ENCODE measurements around the gene MAP3K7. TPM values are rescaled to one million over a fixed set of nuclear protein-coding genes. Genes with fewer than 3 reads are reported as not detected.

MAP3K7 gene
- total RNA-seq, 4 donors from 2014 or later: 18.4 to 26.6 (median 22.6) TPM

DNA sequence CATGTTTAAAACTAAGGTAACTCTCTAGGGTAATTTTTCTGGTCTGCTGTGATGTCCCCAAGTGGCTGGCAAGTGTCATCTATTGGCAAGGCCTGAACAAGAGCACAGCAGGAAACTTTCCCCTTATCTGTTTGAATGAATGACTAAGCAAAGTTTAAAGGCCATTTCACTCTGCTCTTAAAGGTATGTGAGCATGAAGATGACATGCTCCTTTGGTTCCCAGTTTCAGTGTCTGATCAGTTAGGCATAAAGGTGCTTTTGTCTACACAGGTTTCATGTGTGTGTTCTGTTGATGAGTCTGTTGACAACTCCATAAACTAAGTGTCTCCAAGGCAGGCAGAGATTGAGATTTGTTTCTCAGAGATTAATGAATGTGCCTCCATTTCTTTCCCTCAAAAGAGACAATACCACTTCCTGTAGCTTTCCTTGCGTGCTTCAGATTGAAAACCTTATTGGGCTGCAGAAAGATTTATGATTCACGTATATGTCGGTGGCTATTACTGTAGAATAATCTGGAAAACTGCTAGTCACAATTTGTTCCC lies 83.9 kb downstream of the MAP3K7 start:
- ATAC-seq: no peak
- H3K4me1 ChIP-seq: no peaks in the 10 kb centered on the region

DNA sequence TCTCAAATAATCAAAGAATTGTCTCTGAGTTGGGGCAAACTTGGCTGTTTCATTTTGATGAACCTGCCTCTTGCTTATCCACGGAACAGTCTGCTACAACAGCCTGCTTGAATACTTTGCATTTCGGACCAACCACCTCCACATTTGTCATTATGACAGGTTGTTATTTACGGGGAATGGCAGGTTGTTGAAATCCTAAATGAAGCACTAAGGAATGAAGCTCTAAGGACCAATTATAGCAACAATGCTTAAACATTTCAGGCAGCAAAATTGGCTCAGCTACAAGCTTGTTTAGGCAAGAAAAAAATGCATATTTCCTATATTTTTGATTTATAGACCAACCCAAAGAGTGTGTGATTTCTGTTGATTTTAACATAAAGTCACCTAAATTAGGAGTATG lies 84.5 kb downstream of the MAP3K7 start:
- H3K36me3 ChIP-seq: no peaks in the 10 kb centered on the region
- 52 to 57% methylated on average over 3 of the region's 3 CpGs for WGBS, 2 donors (ENCODE audit: low coverage in 1 of 2)
- H3K4me1 ChIP-seq: no peaks in the 10 kb centered on the region
- no peak for TF ChIP-seq POLR2A (IDR thresholded peaks at IDR 0.05)
- no peak for TF ChIP-seq CTCF (IDR thresholded peaks at IDR 0.05)
- no peak for TF ChIP-seq EP300 (IDR thresholded peaks at IDR 0.05)
- no peak for TF ChIP-seq POLR2AphosphoS5 (IDR thresholded peaks at IDR 0.05)
- ATAC-seq: no peak
- no peak overlapping the region for H3K4me3 ChIP-seq
- no peaks in the 10 kb centered on the region for H3K27me3 ChIP-seq
- no peaks in the 10 kb centered on the region for H3K9me3 ChIP-seq
- H3K27ac ChIP-seq: no peak overlapping the region

More for the DNA sequence above, 83.9 kb downstream of the MAP3K7 start:
- Histone ChIP-seq H3K27ac (no peak overlapping the region), H3K27me3 (no peaks in the 10 kb centered on the region), H3K9me3 (peaks cover 0 to 1% (median 0%) of the 10 kb centered on the region in 3 donors), H3K36me3 (no peaks in the 10 kb centered on the region), H3K4me3 (no peak overlapping the region)
- TF ChIP-seq EP300 (IDR thresholded peaks at IDR 0.05) (no peak), CTCF (IDR thresholded peaks at IDR 0.05) (no peak), POLR2AphosphoS5 (IDR thresholded peaks at IDR 0.05) (no peak), POLR2A (IDR thresholded peaks at IDR 0.05) (no peak)
- 86 to 91% methylated on average over 3 of the region's 3 CpGs for WGBS, 2 donors (ENCODE audit: low coverage in 1 of 2)

DNA sequence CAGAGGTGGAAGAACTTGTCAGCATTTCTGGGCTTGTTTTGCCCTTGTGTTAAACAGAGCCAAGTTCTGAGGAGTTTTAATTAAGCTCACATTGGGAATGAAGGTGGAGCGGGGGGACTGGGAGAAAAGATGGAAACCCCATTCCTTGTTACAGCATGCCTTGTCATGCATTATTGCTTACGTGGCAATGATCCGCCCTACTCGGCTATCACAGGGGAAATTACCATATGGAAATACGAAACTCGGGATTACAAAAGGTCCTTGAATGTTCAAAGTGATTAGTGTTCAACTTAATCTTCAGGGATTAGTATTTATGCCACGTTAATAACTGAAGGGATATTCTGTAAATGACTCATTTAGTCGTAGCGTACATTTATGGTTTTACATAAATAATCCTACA lies 86.4 kb downstream of the MAP3K7 start:
- H3K4me1 ChIP-seq: no peaks in the 10 kb centered on the region

GRCh38 chr6:90497411-90497810 lies 89.5 kb downstream of the MAP3K7 start:
- no peak overlapping the region for H3K4me3 ChIP-seq
- peaks cover 5% of the 10 kb centered on the region for H3K27me3 ChIP-seq
- no peaks in the 10 kb centered on the region for H3K36me3 ChIP-seq
- no peaks in the 10 kb centered on the region for H3K4me1 ChIP-seq
- ATAC-seq: no peak
- H3K27ac ChIP-seq: no peak overlapping the region
- WGBS, 2 donors (ENCODE audit: low coverage in 1 of 2): 80 to 90% methylated on average over 1 of the region's 1 CpG
- no peaks in the 10 kb centered on the region for H3K9me3 ChIP-seq
- TF ChIP-seq POLR2AphosphoS5 (IDR thresholded peaks at IDR 0.05): no peak
- no peak for TF ChIP-seq CTCF (IDR thresholded peaks at IDR 0.05)
- TF ChIP-seq POLR2A (IDR thresholded peaks at IDR 0.05): no peak
- no peak for TF ChIP-seq EP300 (IDR thresholded peaks at IDR 0.05)

More for the DNA sequence above, 86.4 kb downstream of the MAP3K7 start:
- WGBS, 2 donors (ENCODE audit: low coverage in 1 of 2): 81 to 91% methylated on average over 9 of the region's 9 CpGs
- H3K27me3 ChIP-seq: no peaks in the 10 kb centered on the region
- no peak overlapping the region for H3K4me3 ChIP-seq
- no peak for TF ChIP-seq EP300 (IDR thresholded peaks at IDR 0.05)
- no peak for TF ChIP-seq POLR2AphosphoS5 (IDR thresholded peaks at IDR 0.05)
- no peak for TF ChIP-seq CTCF (IDR thresholded peaks at IDR 0.05)
- no peak for TF ChIP-seq POLR2A (IDR thresholded peaks at IDR 0.05)
- no peaks in the 10 kb centered on the region for H3K36me3 ChIP-seq
- no peak for ATAC-seq
- H3K9me3 ChIP-seq: no peaks in the 10 kb centered on the region
- H3K27ac ChIP-seq: no peak overlapping the region

GRCh38 chr6:90496258-90497016 lies 90.4 kb downstream of the MAP3K7 start:
- no peak for ATAC-seq
- TF ChIP-seq POLR2A (IDR thresholded peaks at IDR 0.05) (no peak), EP300 (IDR thresholded peaks at IDR 0.05) (no peak), POLR2AphosphoS5 (IDR thresholded peaks at IDR 0.05) (no peak), CTCF (IDR thresholded peaks at IDR 0.05) (no peak)
- Histone ChIP-seq H3K27ac (no peak overlapping the region), H3K27me3 (peaks cover 6% of the 10 kb centered on the region), H3K36me3 (no peaks in the 10 kb centered on the region), H3K4me3 (no peak overlapping the region), H3K4me1 (no peaks in the 10 kb centered on the region), H3K9me3 (no peaks in the 10 kb centered on the region)
- WGBS, 2 donors (ENCODE audit: low coverage in 1 of 2): 72 to 75% methylated on average over 13 to 15 of the region's 17 CpGs

Measured in gastroesophageal sphincter (tissue), 4 donors.